Right lobe of liver (tissue), 6 donors: ENCODE data around the gene RAB31. TPM values are rescaled to one million over a fixed set of nuclear protein-coding genes. Genes with fewer than 3 reads are reported as not detected.
A peak's percentile ranks its signal among the peaks of the same experiment; 100 is the strongest.

ENCODE experiments used
- ATAC-seq, 4 donors: fragments of 200-7000 bp; cut with Tn5 transposase; one replicate each; pipeline ENCODE4 v1.9.1; 2020; ENCODE audit warnings: mild to moderate bottlenecking in 4 of 4, moderate library complexity in 4 of 4
- DNase-seq, 3 donors: peaks; one replicate each; pipeline ENCODE4 v3.0.0-alpha.2; 2020
- H3K27ac ChIP-seq, 3 donors: fragments of 200-600 bp; one replicate each; pipeline ENCODE4 v1.8.0; 2022
- H3K27me3 ChIP-seq, 2 donors: fragments of 200-600 bp; one replicate each; pipeline ENCODE4 v1.8.0; 2022
- H3K36me3 ChIP-seq, 4 donors: fragments of 200-600 bp; sonication (generic) in 1 of 4; one replicate each; pipeline versions ENCODE4 v1.5.1 to v1.8.0; 2017 to 2022; ENCODE audit warnings: control low read depth in 1 of 4
- H3K4me1 ChIP-seq, 4 donors: fragments of 200-600 bp; sonication (generic) in 1 of 4; one replicate each; pipeline versions ENCODE4 v1.5.1 to v1.8.0; 2017 to 2022; ENCODE audit warnings: control low read depth in 1 of 4
- H3K4me3 ChIP-seq, 3 donors: fragments of 200-600 bp; one replicate each; pipeline ENCODE4 v1.8.0; 2022
- H3K9me3 ChIP-seq, 4 donors: fragments of 200-600 bp; sonication (generic) in 1 of 4; one replicate each; pipeline versions ENCODE4 v1.5.1 to v1.8.0; 2017 to 2022; ENCODE audit warnings: control low read depth in 1 of 4
- POLR2A ChIP-seq: fragments of 450-650 bp; IDR thresholded peaks from one replicate; pipeline ENCODE4 v1.6.1; 2017; ENCODE audit warnings: antibody characterized with exemption, mild to moderate bottlenecking
- WGBS: methylation state at CpG from one replicate; pipeline ENCODE4 v1.1.6; 2018; ENCODE audit warnings: low coverage, low lambda C conversion rate; ENCODE audit not compliant: insufficient coverage; ENCODE audit errors: missing lambda C conversion rate; 5-methylcytosine and 5-hydroxymethylcytosine counted together
- intact Hi-C, 2 donors: fragments of 100-400 bp; cut with DNase I; formaldehyde crosslinking; loops; one replicate each; pipeline versions ENCODE4 v1.11.2 to v1.14.1; 2022
- total RNA-seq, 6 experiments: library from RNA; depleted of rRNA in 2 of 6; stranded (reverse); fragments of >200 nt in 2 of 6; fragmentation: NEBNext Ultra II Directional in 3 of 6; extraction: Animal tissue kit (Norgen Biotek cat#: 25700) in 3 of 6; gene quantifications; one replicate each; pipeline versions ENCODE4 v1.1.0 to v1.2.4, GENCODE V29; 2016 to 2023
- TF ChIP-seq, protein P1 (sequence below), 4 donors: fragments of 200-600 bp in 3 of 4; fragments of 450-650 bp in 1 of 4; IDR thresholded peaks; one replicate each; pipeline versions ENCODE4 v1.5.1 to v1.8.0; 2016 to 2022; ENCODE audit warnings: antibody characterized with exemption in 4 of 4, mild to moderate bottlenecking in 2 of 4
- donor health status: DM: no; HTN: yes; CAD: no.
- donor health status: DM: no; HTN: no; CAD: no.
- donor health status: DM: no; HTN: no; CAD: no.
- donor health status: DM: no; HTN: yes; CAD: no.
- donor health status: DM: no; HTN: yes; CAD: no.

RAB31 gene
- total RNA-seq, 6 experiments from 2014 or later, result 3.0 to 14.3 (median 5.4) TPM

DNA sequence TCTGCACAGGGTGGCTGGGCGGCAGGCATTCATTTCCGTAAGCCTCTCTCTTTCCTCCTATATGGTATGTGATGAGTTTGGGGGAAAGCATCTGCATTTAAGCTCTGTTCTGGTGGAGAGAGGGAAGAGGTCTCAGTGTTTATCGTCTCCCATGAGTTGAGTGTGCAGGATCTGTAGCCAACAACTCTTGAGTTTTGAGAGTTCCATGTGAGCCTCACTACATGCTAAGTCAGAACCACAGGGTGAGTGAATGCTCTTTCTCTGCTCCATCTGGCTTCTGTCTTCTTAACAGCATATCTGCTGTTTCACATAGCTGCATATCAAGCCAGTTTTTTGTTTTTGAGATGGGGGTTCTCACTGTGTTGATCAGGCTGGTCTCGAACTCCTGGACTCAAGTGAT lies 22.7 kb downstream of the RAB31 start:
- TF ChIP-seq, protein P1, sequence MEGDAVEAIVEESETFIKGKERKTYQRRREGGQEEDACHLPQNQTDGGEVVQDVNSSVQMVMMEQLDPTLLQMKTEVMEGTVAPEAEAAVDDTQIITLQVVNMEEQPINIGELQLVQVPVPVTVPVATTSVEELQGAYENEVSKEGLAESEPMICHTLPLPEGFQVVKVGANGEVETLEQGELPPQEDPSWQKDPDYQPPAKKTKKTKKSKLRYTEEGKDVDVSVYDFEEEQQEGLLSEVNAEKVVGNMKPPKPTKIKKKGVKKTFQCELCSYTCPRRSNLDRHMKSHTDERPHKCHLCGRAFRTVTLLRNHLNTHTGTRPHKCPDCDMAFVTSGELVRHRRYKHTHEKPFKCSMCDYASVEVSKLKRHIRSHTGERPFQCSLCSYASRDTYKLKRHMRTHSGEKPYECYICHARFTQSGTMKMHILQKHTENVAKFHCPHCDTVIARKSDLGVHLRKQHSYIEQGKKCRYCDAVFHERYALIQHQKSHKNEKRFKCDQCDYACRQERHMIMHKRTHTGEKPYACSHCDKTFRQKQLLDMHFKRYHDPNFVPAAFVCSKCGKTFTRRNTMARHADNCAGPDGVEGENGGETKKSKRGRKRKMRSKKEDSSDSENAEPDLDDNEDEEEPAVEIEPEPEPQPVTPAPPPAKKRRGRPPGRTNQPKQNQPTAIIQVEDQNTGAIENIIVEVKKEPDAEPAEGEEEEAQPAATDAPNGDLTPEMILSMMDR (IDR thresholded peaks at IDR 0.05), result no peak
- no peak for TF ChIP-seq POLR2A
- no peaks in the 10 kb centered on the region for H3K27me3 ChIP-seq
- H3K27ac ChIP-seq, result no peak overlapping the region
- no peak for ATAC-seq
- H3K9me3 ChIP-seq, result no peaks in the 10 kb centered on the region
- WGBS, result 82% methylated on average over 4 of the region's 4 CpGs
- peak in 1 of 3 donors; percentile 5 for DNase-seq
- no peaks in the 10 kb centered on the region for H3K36me3 ChIP-seq
- intact Hi-C loops, result no loop called here
- H3K4me1 ChIP-seq, result no peaks in the 10 kb centered on the region
- no peak overlapping the region for H3K4me3 ChIP-seq

- no peaks in the 10 kb centered on the region for H3K9me3 ChIP-seq
- intact Hi-C loops, result no loop called here
- H3K4me3 ChIP-seq, result no peak overlapping the region
- peak in 1 of 3 donors; percentile 11 for DNase-seq
- H3K4me1 ChIP-seq, result no peaks in the 10 kb centered on the region
- H3K36me3 ChIP-seq, result no peaks in the 10 kb centered on the region
- ATAC-seq, result no peak
- 49% methylated on average over 5 of the region's 5 CpGs for WGBS
- no peaks in the 10 kb centered on the region for H3K27me3 ChIP-seq
- TF ChIP-seq POLR2A, result no peak
- no peak overlapping the region for H3K27ac ChIP-seq
These were observed 23.3 kb downstream of the RAB31 start for GRCh38 chr18:9731380-9731779.

DNA sequence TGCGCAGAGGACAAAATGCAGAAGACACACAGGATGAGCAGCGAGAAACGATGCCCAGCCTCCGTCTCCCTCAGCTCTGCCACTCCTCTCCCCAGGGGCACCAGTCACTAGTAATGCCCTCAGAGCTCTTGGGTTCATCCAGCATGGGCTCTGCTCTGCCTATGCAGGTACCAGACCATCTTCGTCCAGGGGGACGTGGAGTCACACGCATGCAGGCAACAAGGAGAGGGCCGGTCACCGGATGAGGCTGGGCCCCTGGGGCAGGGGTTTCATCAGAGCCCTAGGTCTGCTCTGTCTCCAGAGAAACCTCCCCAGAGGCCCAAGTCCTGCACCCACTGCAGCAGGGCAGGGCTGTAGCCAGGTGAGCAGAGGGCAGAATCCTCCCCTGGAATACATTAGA lies 23.9 kb downstream of the RAB31 start:
- H3K36me3 ChIP-seq, result no peaks in the 10 kb centered on the region
- H3K4me3 ChIP-seq, result no peak overlapping the region
- H3K27me3 ChIP-seq, result no peaks in the 10 kb centered on the region
- no peak overlapping the region for H3K27ac ChIP-seq
- peak in 1 of 3 donors; percentile 37 for DNase-seq
- 33% methylated on average over 3 of the region's 9 CpGs for WGBS
- H3K4me1 ChIP-seq, result no peaks in the 10 kb centered on the region
- TF ChIP-seq, protein P1 (IDR thresholded peaks at IDR 0.05), result no peak
- no peak for TF ChIP-seq POLR2A
- no peaks in the 10 kb centered on the region for H3K9me3 ChIP-seq
- ATAC-seq, result peak in 1 of 4 donors; percentile 24
- intact Hi-C loops, result no loop called here

GRCh38 chr18:9734189-9734588 lies 26.1 kb downstream of the RAB31 start:
- no peak for TF ChIP-seq POLR2A
- TF ChIP-seq, protein P1 (IDR thresholded peaks at IDR 0.05), result no peak
- H3K27ac ChIP-seq, result no peak overlapping the region
- no peak overlapping the region for H3K4me3 ChIP-seq
- no peaks in the 10 kb centered on the region for H3K4me1 ChIP-seq
- no peaks in the 10 kb centered on the region for H3K27me3 ChIP-seq
- ATAC-seq (peak; percentile 33 to 75 (median 48)), DNase-seq (peak in 1 of 3 donors; percentile 37)
- intact Hi-C loops, result no loop called here
- H3K9me3 ChIP-seq, result no peaks in the 10 kb centered on the region
- WGBS, result 51% methylated on average over 9 of the region's 9 CpGs
- no peaks in the 10 kb centered on the region for H3K36me3 ChIP-seq

- Histone ChIP-seq H3K27me3 (no peaks in the 10 kb centered on the region), H3K4me3 (no peak overlapping the region), H3K9me3 (no peaks in the 10 kb centered on the region), H3K27ac (no peak overlapping the region), H3K4me1 (no peaks in the 10 kb centered on the region), H3K36me3 (no peaks in the 10 kb centered on the region)
- peak in 1 of 3 donors; percentile 45 for DNase-seq
- ATAC-seq, result no peak
- TF ChIP-seq, protein P1 (IDR thresholded peaks at IDR 0.05), result no peak
- TF ChIP-seq POLR2A, result no peak
- 56% methylated on average over 9 of the region's 9 CpGs for WGBS
- intact Hi-C loops, result no loop called here
These were observed 27.1 kb downstream of the RAB31 start for GRCh38 chr18:9735238-9735637.
